H1 (cell line): ENCODE data around the gene KRT3. TPM values are rescaled to one million over a fixed set of nuclear protein-coding genes. Genes with fewer than 3 reads are reported as not detected.

ENCODE experiments used
- CTCF ChIA-PET: fragments of 300-600 bp; sonication (Branson Sonifier 250); formaldehyde crosslinking; loops from one replicate; lab custom pipeline; 2021; ENCODE audit not compliant: partially characterized antibody; lab: Charles Lee
- POLR2A ChIA-PET: fragments of 300-600 bp; sonication (Branson Sonifier 250); formaldehyde crosslinking; loops from one replicate; lab custom pipeline; 2021; ENCODE audit warnings: inconsistent platforms; ENCODE audit not compliant: partially characterized antibody; lab: Charles Lee
- DNase-seq, 2 experiments: peaks; one replicate each; pipeline versions ENCODE4 v3.0.0 to v3.0.0-alpha.2; 2010 to 2022; ENCODE audit warnings: low spot score in 2 of 2, low read depth in 1 of 2, mixed read lengths in 1 of 2
- FAIRE-seq: peaks from 2 replicates; lab custom pipeline; 2011; peaks lifted over from hg19 to GRCh38; lab: Jason Lieb, UNC
- H2AFZ ChIP-seq: 2 replicates; pipeline ENCODE4 v1.8.1; 2012; ENCODE audit warnings: low read length, inconsistent platforms
- H2AK5ac ChIP-seq: 2 replicates; pipeline ENCODE4 v1.6.1; 2013; ENCODE audit warnings: low read depth, low read length
- H2BK120ac ChIP-seq: replicated peaks from 2 replicates; pipeline ENCODE3; 2013; ENCODE audit warnings: low read depth, low read length, inconsistent platforms
- H2BK12ac ChIP-seq: 2 replicates; pipeline ENCODE4 v1.6.1; 2013; ENCODE audit warnings: low read depth, low read length
- H2BK15ac ChIP-seq: 2 replicates; pipeline ENCODE4 v1.6.1; 2013; ENCODE audit warnings: low read length
- H2BK20ac ChIP-seq: 2 replicates; pipeline ENCODE4 v1.6.1; 2013; ENCODE audit warnings: low read length
- H2BK5ac ChIP-seq: 2 replicates; pipeline ENCODE4 v1.6.1; 2013; ENCODE audit warnings: low read depth, low read length
- H3K14ac ChIP-seq: 2 replicates; pipeline ENCODE4 v1.6.1; 2013; ENCODE audit warnings: inconsistent platforms; ENCODE audit not compliant: insufficient read length
- H3K18ac ChIP-seq: 2 replicates; pipeline ENCODE4 v1.6.1; 2013; ENCODE audit warnings: low read length; ENCODE audit errors: extremely low read depth
- H3K23ac ChIP-seq: 2 replicates; pipeline ENCODE4 v1.6.1; 2013; ENCODE audit warnings: inconsistent platforms; ENCODE audit not compliant: insufficient read length
- H3K23me2 ChIP-seq: 2 replicates; pipeline ENCODE4 v1.6.1; 2013; ENCODE audit warnings: low read depth, low read length
- H3K27ac ChIP-seq: 2 replicates; pipeline ENCODE4 v1.6.1; 2011; ENCODE audit warnings: low read depth, low read length, inconsistent platforms
- H3K27me3 ChIP-seq, 4 experiments: replicated peaks in 1 of 4; 1 replicate in 1 of 4; 2 replicates in 3 of 4; pipeline versions ENCODE4 v1.6.1 to v1.8.1; 2011 to 2013; ENCODE audit warnings: low read length in 3 of 4, mild to moderate bottlenecking in 3 of 4, inconsistent platforms in 2 of 4, mixed read lengths in 2 of 4, moderate library complexity in 1 of 4; ENCODE audit not compliant: control insufficient read depth in 3 of 4, insufficient read depth in 3 of 4; ENCODE audit errors: extremely low read depth in 1 of 4
- H3K36me3 ChIP-seq, 4 experiments: 2 replicates each; pipeline versions ENCODE4 v1.6.1 to v1.8.1; 2011 to 2013; ENCODE audit warnings: mild to moderate bottlenecking in 4 of 4, low read length in 3 of 4, moderate library complexity in 2 of 4, control low read depth in 1 of 4, inconsistent platforms in 1 of 4; ENCODE audit not compliant: insufficient read depth in 4 of 4, control insufficient read depth in 2 of 4
- H3K4ac ChIP-seq: replicated peaks from 2 replicates; pipeline ENCODE3; 2013; ENCODE audit warnings: low read length, low read depth, mixed read lengths, inconsistent platforms; ENCODE audit not compliant: insufficient read length
- H3K4me1 ChIP-seq, 4 experiments: replicated peaks in 1 of 4; 1 replicate in 1 of 4; 2 replicates in 3 of 4; pipeline versions ENCODE4 v1.6.1 to v1.8.1; 2011 to 2013; ENCODE audit warnings: low read length in 3 of 4, inconsistent platforms in 2 of 4, mixed read lengths in 1 of 4; ENCODE audit not compliant: insufficient read depth in 4 of 4, control insufficient read depth in 3 of 4
- H3K4me2 ChIP-seq, 2 experiments: 2 replicates each; pipeline versions ENCODE4 v1.6.1 to v1.8.1; 2011 to 2013; ENCODE audit warnings: low read depth in 2 of 2, low read length in 2 of 2, control low read depth in 1 of 2, inconsistent platforms in 1 of 2, mild to moderate bottlenecking in 1 of 2; ENCODE audit not compliant: insufficient read depth in 1 of 2
- H3K4me3 ChIP-seq, 4 experiments: fragments of 200-600, 300-600 bp in 1 of 4; sonication (generic), shearing (Covaris generic), sonication (Bioruptor Twin) in 1 of 4; 2 replicates each; pipeline versions ENCODE4 v1.5.1 to v1.8.1; 2011 to 2016; ENCODE audit warnings: low read length in 4 of 4, low read depth in 3 of 4, control low read depth in 2 of 4, inconsistent platforms in 2 of 4, mild to moderate bottlenecking in 2 of 4, mixed read lengths in 1 of 4, moderate library complexity in 1 of 4; ENCODE audit not compliant: insufficient read depth in 2 of 4; ENCODE audit errors: extremely low read depth in 1 of 4
- H3K56ac ChIP-seq: replicated peaks from 2 replicates; pipeline ENCODE3; 2013; ENCODE audit warnings: low read depth, mild to moderate bottlenecking, mixed read lengths, low read length, inconsistent platforms; ENCODE audit not compliant: insufficient read length
- H3K79me1 ChIP-seq: 2 replicates; pipeline ENCODE4 v1.6.1; 2013; ENCODE audit warnings: low read depth, low read length, control low read depth
- H3K79me2 ChIP-seq, 2 experiments: 2 replicates each; pipeline versions ENCODE4 v1.6.1 to v1.8.1; 2012 to 2013; ENCODE audit warnings: low read length in 2 of 2, mild to moderate bottlenecking in 2 of 2, inconsistent platforms in 1 of 2; ENCODE audit not compliant: insufficient read depth in 2 of 2, control insufficient read depth in 1 of 2
- H3K9ac ChIP-seq, 4 experiments: replicated peaks in 1 of 4; 1 replicate in 1 of 4; 2 replicates in 3 of 4; pipeline versions ENCODE4 v1.6.1 to v1.8.1; 2011 to 2013; ENCODE audit warnings: low read depth in 3 of 4, low read length in 3 of 4, control low read depth in 2 of 4, mild to moderate bottlenecking in 2 of 4, moderate library complexity in 2 of 4, inconsistent platforms in 1 of 4; ENCODE audit errors: extremely low read depth in 1 of 4
- H3K9me3 ChIP-seq, 2 experiments: 2 replicates each; pipeline versions ENCODE4 v1.6.1 to v1.8.1; 2012 to 2013; ENCODE audit warnings: mild to moderate bottlenecking in 2 of 2, moderate library complexity in 2 of 2, control low read depth in 1 of 2, inconsistent platforms in 1 of 2, low read depth in 1 of 2, low read length in 1 of 2, mixed read lengths in 1 of 2; ENCODE audit not compliant: insufficient read depth in 2 of 2
- H4K20me1 ChIP-seq, 2 experiments: replicated peaks in 1 of 2; 2 replicates each; pipeline versions ENCODE3 to v1.8.1; 2011 to 2013; ENCODE audit warnings: inconsistent platforms in 2 of 2, low read length in 2 of 2, mild to moderate bottlenecking in 1 of 2; ENCODE audit not compliant: insufficient read depth in 2 of 2, control insufficient read depth in 1 of 2
- H4K5ac ChIP-seq: 2 replicates; pipeline ENCODE4 v1.6.1; 2013; ENCODE audit warnings: low read length, low read depth, mixed read lengths, inconsistent platforms; ENCODE audit not compliant: insufficient read length
- H4K8ac ChIP-seq: 2 replicates; pipeline ENCODE4 v1.8.0; 2013; ENCODE audit warnings: mild to moderate bottlenecking, moderate library complexity, low read length, inconsistent platforms; ENCODE audit not compliant: insufficient read depth; ENCODE audit errors: extremely low read depth
- H4K91ac ChIP-seq: replicated peaks from 2 replicates; pipeline ENCODE3; 2013; ENCODE audit warnings: low read length, mixed read lengths, inconsistent platforms; ENCODE audit not compliant: insufficient read length
- BRCA1 ChIP-seq: IDR thresholded peaks from 2 replicates; pipeline ENCODE4 v1.6.1; 2012; ENCODE audit warnings: low read depth, low read length, improper control_type of control experiment
- CHD2 ChIP-seq: IDR thresholded peaks from 2 replicates; pipeline ENCODE4 v1.6.1; 2012; ENCODE audit warnings: low read length, improper control_type of control experiment
- EP300 ChIP-seq, 2 experiments: IDR thresholded peaks; 1 replicate in 1 of 2; 2 replicates in 1 of 2; pipeline ENCODE4 v1.6.1; 2011 to 2012; ENCODE audit warnings: low read depth in 2 of 2, low read length in 2 of 2, mild to moderate bottlenecking in 2 of 2, borderline replicate concordance in 1 of 2, inconsistent platforms in 1 of 2, moderate library complexity in 1 of 2
- JUND ChIP-seq: IDR thresholded peaks from 2 replicates; pipeline ENCODE4 v1.6.1; 2011; ENCODE audit warnings: mild to moderate bottlenecking, improper control_type of control experiment, low read length
- POU5F1 ChIP-seq: IDR thresholded peaks from 2 replicates; pipeline ENCODE4 v1.6.1; 2011; ENCODE audit warnings: low read depth, mild to moderate bottlenecking, low read length, moderate library complexity
- RNF2 ChIP-seq: fragments of 200-900, 300-1000 bp; sonication (generic); IDR thresholded peaks from 2 replicates; pipeline ENCODE4 v1.7.1; 2016; ENCODE audit warnings: borderline replicate concordance, low read depth, mild to moderate bottlenecking, antibody characterized with exemption, low read length; ENCODE audit not compliant: poor library complexity, severe bottlenecking; ENCODE audit errors: missing control alignments
- SAP30 ChIP-seq: fragments of 300-600 bp; sonication (generic); IDR thresholded peaks from 2 replicates; pipeline ENCODE4 v1.7.1; 2012; ENCODE audit warnings: low read length, moderate library complexity, mild to moderate bottlenecking, inconsistent platforms; ENCODE audit not compliant: insufficient read depth, insufficient replicate concordance
- SIX5 ChIP-seq: IDR thresholded peaks from 2 replicates; pipeline ENCODE4 v1.6.1; 2011; ENCODE audit warnings: mild to moderate bottlenecking, low read depth, low read length
- WGBS, 2 experiments: shearing (Covaris generic) in 1 of 2; methylation state at CpG; one replicate each; pipeline versions ENCODE4 v1.1.6 to v1.1.7; 2013 to 2015; ENCODE audit warnings: low lambda C conversion rate in 2 of 2, mixed read lengths in 2 of 2, inconsistent platforms in 1 of 2, low coverage in 1 of 2, missing lambda C conversion rate in 1 of 2; ENCODE audit not compliant: insufficient replicate concordance in 2 of 2, insufficient coverage in 1 of 2, insufficient read length in 1 of 2; ENCODE audit errors: extremely low coverage in 1 of 2, missing lambda C conversion rate in 1 of 2; 5-methylcytosine and 5-hydroxymethylcytosine counted together
- polyA plus RNA-seq, 7 experiments: library from polyadenylated mRNA; depleted of rRNA in 3 of 7; stranded (reverse) in 5 of 7; unstranded in 2 of 7; fragments of >200 nt in 5 of 7; fragments of 200-250 nt in 2 of 7; gene quantifications; 1 replicate in 5 of 7; 2 replicates in 1 of 7; 4 replicates in 1 of 7; pipeline versions ENCODE4 v1.2.1 to v1.2.3, GENCODE V29; 2011 to 2013; ENCODE audit warnings: missing spikeins in 2 of 7, mixed read lengths in 2 of 7
- total RNA-seq: library from RNA; stranded (reverse); fragmentation: NEBNext Ultra II Directional; extraction: Animal tissue kit (Norgen Biotek cat#: 25700); gene quantifications from 2 replicates; pipeline ENCODE4 v1.2.1, GENCODE V29; 2021
- TF ChIP-seq, protein P1 (sequence below), 3 experiments: IDR thresholded peaks; 1 replicate in 2 of 3; 2 replicates in 1 of 3; pipeline versions ENCODE4 v1.5.1 to v1.6.1; 2011; ENCODE audit warnings: low read length in 3 of 3, mild to moderate bottlenecking in 3 of 3, inconsistent platforms in 2 of 3, low read depth in 1 of 3, moderate library complexity in 1 of 3; ENCODE audit not compliant: insufficient read depth in 1 of 3; ENCODE audit errors: control extremely low read depth in 1 of 3
- TF ChIP-seq, protein P2 (sequence below): IDR thresholded peaks from 2 replicates; pipeline ENCODE4 v1.6.1; 2011; ENCODE audit warnings: low read length, improper control_type of control experiment

Gene KRT3
- total and polyA plus RNA-seq, 2 of the 8 experiments (the other 6 are each of a cell fraction or from before 2014, with no cell fraction given), result not detected

DNA sequence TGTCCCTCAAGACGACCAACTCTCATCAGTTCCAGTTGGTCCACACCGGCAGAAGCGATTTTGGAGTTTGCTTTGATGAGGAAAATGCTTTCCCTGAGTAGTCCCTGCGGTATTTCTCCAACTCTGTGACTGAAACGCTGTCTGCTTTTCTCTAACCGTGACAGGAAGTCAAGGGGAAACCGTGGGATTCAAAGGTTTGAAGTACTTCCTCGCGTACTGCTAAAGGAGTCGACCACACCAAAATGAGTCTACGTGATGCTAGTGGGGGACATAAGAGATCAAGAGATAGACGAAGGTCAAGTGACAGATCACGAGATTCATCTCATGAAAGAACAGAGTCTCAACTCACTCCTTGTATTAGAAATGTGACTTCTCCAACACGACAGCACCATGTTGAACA is 47.3 kb downstream of the KRT3 start:
- H3K4me1 ChIP-seq, result no peaks in the 10 kb centered on the region
- H2BK15ac ChIP-seq, result no peak overlapping the region
- no peaks in the 10 kb centered on the region for H3K79me1 ChIP-seq
- H3K27me3 ChIP-seq, result peaks cover 0 to 5% (median 0%) of the 10 kb centered on the region in 4 experiments; a peak in 2 of 7 replicates
- H3K79me2 ChIP-seq, result no peaks in the 10 kb centered on the region
- H2BK5ac ChIP-seq, result no peak overlapping the region
- no peak overlapping the region for H2AFZ ChIP-seq
- no peak for FAIRE-seq
- CTCF ChIA-PET, result no interaction called here
- H3K4me2 ChIP-seq, result no peak overlapping the region
- peaks cover 0 to 2% of the 10 kb centered on the region in 2 experiments for H4K20me1 ChIP-seq
- no peak for DNase-seq
- H4K8ac ChIP-seq, result no peak overlapping the region
- no peak overlapping the region for H2BK120ac ChIP-seq
- H3K23me2 ChIP-seq, result no peaks in the 10 kb centered on the region
- no peak overlapping the region for H3K4ac ChIP-seq
- no peak overlapping the region for H3K23ac ChIP-seq
- no peak overlapping the region for H2AK5ac ChIP-seq
- H3K56ac ChIP-seq, result no peak overlapping the region
- POLR2A ChIA-PET, result no interaction called here
- H3K27ac ChIP-seq, result no peak overlapping the region
- H2BK12ac ChIP-seq, result no peak overlapping the region
- no peak overlapping the region for H3K14ac ChIP-seq
- H3K9ac ChIP-seq, result no peak overlapping the region
- no peak overlapping the region for H3K18ac ChIP-seq
- no peak overlapping the region for H4K5ac ChIP-seq
- no peak overlapping the region for H4K91ac ChIP-seq
- H2BK20ac ChIP-seq, result no peak overlapping the region
- H3K36me3 ChIP-seq, result no peaks in the 10 kb centered on the region
- H3K9me3 ChIP-seq, result no peaks in the 10 kb centered on the region; a peak in 1 of 4 replicates
- WGBS, 2 experiments, result 84% methylated on average over 14 of the region's 14 CpGs; no CpG with 5 or more reads in 1 of the 2 experiments
- H3K4me3 ChIP-seq, result no peak overlapping the region
- TF ChIP-seq SIX5 (no peak), CHD2 (no peak), BRCA1 (no peak), SAP30 (no peak), RNF2 (no peak), EP300 (IDR thresholded peaks at IDR 0.05; ENCODE audit: borderline replicate concordance in 1 of 2, low read depth in 2 of 2, low read length in 2 of 2) (no peak), JUND (no peak), POU5F1 (no peak)
- TF ChIP-seq, protein P1, sequence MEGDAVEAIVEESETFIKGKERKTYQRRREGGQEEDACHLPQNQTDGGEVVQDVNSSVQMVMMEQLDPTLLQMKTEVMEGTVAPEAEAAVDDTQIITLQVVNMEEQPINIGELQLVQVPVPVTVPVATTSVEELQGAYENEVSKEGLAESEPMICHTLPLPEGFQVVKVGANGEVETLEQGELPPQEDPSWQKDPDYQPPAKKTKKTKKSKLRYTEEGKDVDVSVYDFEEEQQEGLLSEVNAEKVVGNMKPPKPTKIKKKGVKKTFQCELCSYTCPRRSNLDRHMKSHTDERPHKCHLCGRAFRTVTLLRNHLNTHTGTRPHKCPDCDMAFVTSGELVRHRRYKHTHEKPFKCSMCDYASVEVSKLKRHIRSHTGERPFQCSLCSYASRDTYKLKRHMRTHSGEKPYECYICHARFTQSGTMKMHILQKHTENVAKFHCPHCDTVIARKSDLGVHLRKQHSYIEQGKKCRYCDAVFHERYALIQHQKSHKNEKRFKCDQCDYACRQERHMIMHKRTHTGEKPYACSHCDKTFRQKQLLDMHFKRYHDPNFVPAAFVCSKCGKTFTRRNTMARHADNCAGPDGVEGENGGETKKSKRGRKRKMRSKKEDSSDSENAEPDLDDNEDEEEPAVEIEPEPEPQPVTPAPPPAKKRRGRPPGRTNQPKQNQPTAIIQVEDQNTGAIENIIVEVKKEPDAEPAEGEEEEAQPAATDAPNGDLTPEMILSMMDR (IDR thresholded peaks at IDR 0.05; ENCODE audit: control extremely low read depth in 1 of 3, insufficient read depth in 1 of 3, low read depth in 1 of 3, low read length in 3 of 3), result no peak
- TF ChIP-seq, protein P2, sequence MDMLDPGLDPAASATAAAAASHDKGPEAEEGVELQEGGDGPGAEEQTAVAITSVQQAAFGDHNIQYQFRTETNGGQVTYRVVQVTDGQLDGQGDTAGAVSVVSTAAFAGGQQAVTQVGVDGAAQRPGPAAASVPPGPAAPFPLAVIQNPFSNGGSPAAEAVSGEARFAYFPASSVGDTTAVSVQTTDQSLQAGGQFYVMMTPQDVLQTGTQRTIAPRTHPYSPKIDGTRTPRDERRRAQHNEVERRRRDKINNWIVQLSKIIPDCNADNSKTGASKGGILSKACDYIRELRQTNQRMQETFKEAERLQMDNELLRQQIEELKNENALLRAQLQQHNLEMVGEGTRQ, result no peak
